Measurements from ENCODE around the gene SH2D7. TPM values are rescaled to one million over a fixed set of nuclear protein-coding genes. Genes with fewer than 3 reads are reported as not detected.
A peak's percentile ranks its signal among the peaks of the same experiment; 100 is the strongest.

SH2D7 gene
- total RNA-seq, 1 experiment from 2014 or later: not detected

DNA sequence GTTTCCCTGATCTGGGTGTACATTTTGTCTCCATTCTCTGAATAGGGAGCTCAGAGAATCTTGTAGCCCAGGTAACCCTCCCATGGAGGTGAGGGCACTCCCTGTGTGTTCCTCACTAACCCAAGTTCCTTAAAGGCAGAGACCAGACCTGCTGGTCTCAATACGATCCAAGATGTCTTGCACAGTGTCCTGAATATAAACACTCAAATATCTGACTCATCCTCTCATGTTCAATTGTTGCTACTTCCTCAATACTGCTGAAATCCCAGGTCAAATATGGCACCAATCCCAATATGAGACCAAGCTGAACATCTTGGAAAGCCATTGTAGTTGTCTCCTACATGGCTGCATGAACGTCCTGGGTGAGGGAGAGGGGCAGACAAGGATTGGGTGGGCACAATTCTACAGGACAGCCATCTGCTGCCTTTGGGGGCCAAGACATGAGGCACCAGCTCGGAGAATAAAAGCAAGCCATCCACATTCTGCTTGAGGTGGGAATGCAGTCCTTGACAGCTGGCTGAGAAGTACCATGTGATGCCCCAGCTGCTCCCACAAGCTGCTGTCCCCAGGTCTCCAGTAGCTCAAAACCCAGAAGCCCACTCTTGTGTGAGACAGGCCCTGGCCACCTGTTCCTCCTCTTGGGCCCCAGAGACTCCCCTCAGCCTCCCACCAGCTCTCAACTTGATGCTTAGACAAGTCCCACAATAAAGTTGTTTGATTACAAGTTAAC is 33.1 kb upstream of the SH2D7 start:
- intact Hi-C loops (cut with micrococcal nuclease; ENCODE audit: unreplicated experiment): no loop called here
- TF ChIP-seq, protein P1, sequence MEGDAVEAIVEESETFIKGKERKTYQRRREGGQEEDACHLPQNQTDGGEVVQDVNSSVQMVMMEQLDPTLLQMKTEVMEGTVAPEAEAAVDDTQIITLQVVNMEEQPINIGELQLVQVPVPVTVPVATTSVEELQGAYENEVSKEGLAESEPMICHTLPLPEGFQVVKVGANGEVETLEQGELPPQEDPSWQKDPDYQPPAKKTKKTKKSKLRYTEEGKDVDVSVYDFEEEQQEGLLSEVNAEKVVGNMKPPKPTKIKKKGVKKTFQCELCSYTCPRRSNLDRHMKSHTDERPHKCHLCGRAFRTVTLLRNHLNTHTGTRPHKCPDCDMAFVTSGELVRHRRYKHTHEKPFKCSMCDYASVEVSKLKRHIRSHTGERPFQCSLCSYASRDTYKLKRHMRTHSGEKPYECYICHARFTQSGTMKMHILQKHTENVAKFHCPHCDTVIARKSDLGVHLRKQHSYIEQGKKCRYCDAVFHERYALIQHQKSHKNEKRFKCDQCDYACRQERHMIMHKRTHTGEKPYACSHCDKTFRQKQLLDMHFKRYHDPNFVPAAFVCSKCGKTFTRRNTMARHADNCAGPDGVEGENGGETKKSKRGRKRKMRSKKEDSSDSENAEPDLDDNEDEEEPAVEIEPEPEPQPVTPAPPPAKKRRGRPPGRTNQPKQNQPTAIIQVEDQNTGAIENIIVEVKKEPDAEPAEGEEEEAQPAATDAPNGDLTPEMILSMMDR (conservative IDR thresholded peaks at IDR 0.05; ENCODE audit: low read depth, low read length): no peak
- TF ChIP-seq EZH2 (IDR thresholded peaks at IDR 0.05; ENCODE audit: borderline replicate concordance, low read depth, low read length, poor library complexity, severe bottlenecking): no peak
- H3K27ac ChIP-seq (ENCODE audit: low read depth, low read length, poor library complexity, severe bottlenecking): no peak overlapping the region
- H3K4me3 ChIP-seq (ENCODE audit: low read depth, low read length, poor library complexity, severe bottlenecking): no peak overlapping the region
- H3K4me1 ChIP-seq (ENCODE audit: insufficient read depth, low read length, poor library complexity, severe bottlenecking): peaks cover 5% of the 10 kb centered on the region
- no peak for DNase-seq (ENCODE audit: low spot score)
- H3K27me3 ChIP-seq (replicated peaks; ENCODE audit: insufficient read depth, low read depth, low read length, poor library complexity): no peaks in the 10 kb centered on the region
- no peaks in the 10 kb centered on the region for H3K9me3 ChIP-seq (ENCODE audit: low read depth, low read length, poor library complexity, severe bottlenecking)
- CTCF ChIA-PET: no interaction called here
- no peaks in the 10 kb centered on the region for H3K36me3 ChIP-seq (ENCODE audit: insufficient read depth, low read length, poor library complexity, severe bottlenecking)
- no TSS peak for BruUV-seq (replicated peaks)
- POLR2A ChIA-PET (ENCODE audit: low non-redundant PET): no interaction called here

DNA sequence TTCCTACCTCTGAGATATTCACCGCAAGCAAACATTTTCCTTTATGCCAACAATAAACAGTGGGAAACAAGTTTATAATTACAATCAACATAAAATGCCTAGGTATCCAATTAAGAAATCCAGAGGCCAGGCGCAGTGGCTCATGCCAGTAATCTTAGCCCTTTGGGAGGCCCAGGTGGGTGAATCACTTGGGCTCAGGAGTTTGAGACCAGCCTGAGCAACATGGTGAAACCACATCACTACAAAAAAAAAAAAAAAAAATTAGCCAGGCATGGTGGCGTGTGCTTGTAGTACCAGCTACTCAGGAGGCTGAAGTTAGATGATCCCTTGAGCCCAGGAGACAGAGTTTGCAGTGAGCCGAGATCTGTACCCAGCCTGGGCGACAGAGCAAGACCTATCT is 32.1 kb upstream of the SH2D7 start:
- TF ChIP-seq, protein P1 (conservative IDR thresholded peaks at IDR 0.05; ENCODE audit: low read depth, low read length): no peak
- intact Hi-C loops (cut with micrococcal nuclease; ENCODE audit: unreplicated experiment): no loop called here
- ChIA-PET CTCF (no interaction called here), POLR2A (ENCODE audit: low non-redundant PET) (no interaction called here)
- Histone ChIP-seq H3K4me3 (ENCODE audit: low read depth, low read length, poor library complexity, severe bottlenecking) (no peak overlapping the region), H3K4me1 (ENCODE audit: insufficient read depth, low read length, poor library complexity, severe bottlenecking) (peaks cover 6% of the 10 kb centered on the region), H3K27ac (ENCODE audit: low read depth, low read length, poor library complexity, severe bottlenecking) (no peak overlapping the region), H3K9me3 (ENCODE audit: low read depth, low read length, poor library complexity, severe bottlenecking) (no peaks in the 10 kb centered on the region), H3K36me3 (ENCODE audit: insufficient read depth, low read length, poor library complexity, severe bottlenecking) (no peaks in the 10 kb centered on the region), H3K27me3 (replicated peaks; ENCODE audit: insufficient read depth, low read depth, low read length, poor library complexity) (no peaks in the 10 kb centered on the region)
- BruUV-seq (replicated peaks): no TSS peak
- no peak for DNase-seq (ENCODE audit: low spot score)

DNA sequence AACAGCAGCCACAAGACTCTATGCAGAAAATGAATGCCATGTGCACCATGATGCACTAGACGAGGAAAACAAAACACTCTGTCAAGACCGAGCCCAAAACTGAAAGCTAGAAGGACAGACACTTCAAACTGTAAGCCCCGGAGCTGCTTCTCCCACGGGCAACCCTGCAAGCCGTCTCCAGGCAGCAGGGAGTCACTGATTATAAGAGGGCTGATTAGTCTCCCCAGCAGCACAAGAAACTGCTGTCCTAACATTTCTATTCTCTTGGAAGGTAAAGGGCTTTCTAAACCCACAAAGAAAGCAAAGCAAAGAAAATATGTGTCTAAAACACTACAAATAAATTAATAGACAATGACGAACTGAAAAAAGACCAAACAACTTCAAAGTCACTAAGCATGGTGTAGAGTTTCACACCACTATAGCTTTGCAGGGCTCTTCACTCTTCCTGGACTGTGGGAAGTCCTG is 30.4 kb upstream of the SH2D7 start:
- DNase-seq (ENCODE audit: low spot score): peak; percentile 69
- Histone ChIP-seq H3K4me3 (ENCODE audit: low read depth, low read length, poor library complexity, severe bottlenecking) (peak overlapping the region; percentile 35), H3K27me3 (replicated peaks; ENCODE audit: insufficient read depth, low read depth, low read length, poor library complexity) (no peaks in the 10 kb centered on the region), H3K36me3 (ENCODE audit: insufficient read depth, low read length, poor library complexity, severe bottlenecking) (no peaks in the 10 kb centered on the region), H3K4me1 (ENCODE audit: insufficient read depth, low read length, poor library complexity, severe bottlenecking) (peaks cover 12% of the 10 kb centered on the region), H3K9me3 (ENCODE audit: low read depth, low read length, poor library complexity, severe bottlenecking) (no peaks in the 10 kb centered on the region), H3K27ac (ENCODE audit: low read depth, low read length, poor library complexity, severe bottlenecking) (no peak overlapping the region)
- no TSS peak for BruUV-seq (replicated peaks)
- ChIA-PET POLR2A (ENCODE audit: low non-redundant PET) (interaction anchor here (0.6 to 0.8 kb wide), 2 partner anchors 15 to 175 kb away, joined by 3 to 4 read pairs; no protein-coding TSS in a partner anchor), CTCF (no interaction called here)
- no peak for TF ChIP-seq EZH2 (IDR thresholded peaks at IDR 0.05; ENCODE audit: borderline replicate concordance, low read depth, low read length, poor library complexity, severe bottlenecking)
- TF ChIP-seq, protein P1 (conservative IDR thresholded peaks at IDR 0.05; ENCODE audit: low read depth, low read length): no peak
- intact Hi-C loops (cut with micrococcal nuclease; ENCODE audit: unreplicated experiment): no loop called here
